HUES48 (cell line): ENCODE data around the gene CNDP2.
"Not testable (repeated sequence)": the region's sequence is repeated elsewhere in the genome, so short reads cannot be mapped to it uniquely, and the experiment has no call there.

Experiments used
- H3K27ac ChIP-seq: one replicate; pipeline ENCODE4 v1.7.0; 2013; ENCODE audit warnings: low read depth, low read length, inconsistent platforms
- H3K27me3 ChIP-seq: 2 replicates; pipeline ENCODE4 v1.6.1; 2013; ENCODE audit warnings: mild to moderate bottlenecking, low read length; ENCODE audit not compliant: control insufficient read depth, insufficient read depth
- H3K36me3 ChIP-seq: 2 replicates; pipeline ENCODE4 v1.6.1; 2013; ENCODE audit warnings: low read length; ENCODE audit not compliant: control insufficient read depth, insufficient read depth
- H3K4me1 ChIP-seq: 2 replicates; pipeline ENCODE4 v1.6.1; 2013; ENCODE audit warnings: mild to moderate bottlenecking, low read length; ENCODE audit not compliant: control insufficient read depth, insufficient read depth
- H3K4me3 ChIP-seq: 2 replicates; pipeline ENCODE4 v1.5.1; 2013; ENCODE audit warnings: mild to moderate bottlenecking, low read depth, low read length
- H3K9ac ChIP-seq: 2 replicates; pipeline ENCODE4 v1.6.1; 2013; ENCODE audit warnings: mild to moderate bottlenecking, low read depth, low read length, moderate library complexity
- H3K9me3 ChIP-seq: 2 replicates; pipeline ENCODE4 v1.6.1; 2013; ENCODE audit warnings: low read length; ENCODE audit not compliant: control insufficient read depth, insufficient read depth

CNDP2 gene

GRCh38 chr18:74558096-74558495 is 61.9 kb downstream of the CNDP2 start:
- no peak overlapping the region for H3K4me3 ChIP-seq
- no peak overlapping the region for H3K9ac ChIP-seq
- H3K4me1 ChIP-seq: no peaks in the 10 kb centered on the region
- no peaks in the 10 kb centered on the region for H3K36me3 ChIP-seq
- no peaks in the 10 kb centered on the region for H3K9me3 ChIP-seq
- H3K27ac ChIP-seq: no peak overlapping the region
- H3K27me3 ChIP-seq: no peaks in the 10 kb centered on the region

- Histone ChIP-seq H3K9ac (no peak overlapping the region), H3K27ac (peak overlapping the region; percentile 11), H3K4me3 (no peak overlapping the region), H3K4me1 (no peaks in the 10 kb centered on the region), H3K36me3 (no peaks in the 10 kb centered on the region), H3K27me3 (no peaks in the 10 kb centered on the region), H3K9me3 (peaks cover 6% of the 10 kb centered on the region; the same call in 1 of the 2 replicates)
These were observed 66.1 kb downstream of the CNDP2 start for GRCh38 chr18:74562131-74562730.

DNA sequence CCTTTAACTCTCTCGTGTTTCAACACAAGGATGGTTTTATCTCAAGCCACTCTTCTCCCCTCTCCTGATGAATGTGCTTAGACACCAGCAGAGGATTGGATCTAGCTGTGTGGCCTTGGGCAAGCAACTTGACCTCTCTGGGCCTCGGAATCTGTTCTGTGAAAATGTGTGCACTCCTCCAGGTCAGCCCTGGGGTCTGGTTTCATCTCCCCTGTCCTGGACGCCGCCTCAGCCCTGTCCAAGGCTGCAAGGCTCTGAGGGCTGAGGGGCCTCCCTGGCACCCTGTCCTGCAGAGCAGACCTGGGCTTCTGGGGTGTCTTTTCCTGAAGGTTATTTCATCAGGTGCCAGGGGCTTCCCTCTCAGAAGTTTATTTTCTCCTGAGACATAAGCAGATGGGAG is 66.6 kb downstream of the CNDP2 start:
- H3K4me3 ChIP-seq: no peak overlapping the region
- no peak overlapping the region for H3K9ac ChIP-seq
- H3K36me3 ChIP-seq: no peaks in the 10 kb centered on the region
- H3K27ac ChIP-seq: no peak overlapping the region
- H3K27me3 ChIP-seq: no peaks in the 10 kb centered on the region
- peaks cover 6% of the 10 kb centered on the region; the same call in 1 of the 2 replicates for H3K9me3 ChIP-seq
- H3K4me1 ChIP-seq: no peaks in the 10 kb centered on the region

- H3K9me3 ChIP-seq: peaks cover 6% of the 10 kb centered on the region; the same call in 1 of the 2 replicates
- no peak overlapping the region for H3K4me3 ChIP-seq
- H3K27me3 ChIP-seq: no peaks in the 10 kb centered on the region
- H3K9ac ChIP-seq: no peak overlapping the region
- H3K36me3 ChIP-seq: no peaks in the 10 kb centered on the region
- H3K4me1 ChIP-seq: no peaks in the 10 kb centered on the region
- H3K27ac ChIP-seq: no peak overlapping the region
These were observed 67.8 kb downstream of the CNDP2 start for GRCh38 chr18:74563999-74564398.

DNA sequence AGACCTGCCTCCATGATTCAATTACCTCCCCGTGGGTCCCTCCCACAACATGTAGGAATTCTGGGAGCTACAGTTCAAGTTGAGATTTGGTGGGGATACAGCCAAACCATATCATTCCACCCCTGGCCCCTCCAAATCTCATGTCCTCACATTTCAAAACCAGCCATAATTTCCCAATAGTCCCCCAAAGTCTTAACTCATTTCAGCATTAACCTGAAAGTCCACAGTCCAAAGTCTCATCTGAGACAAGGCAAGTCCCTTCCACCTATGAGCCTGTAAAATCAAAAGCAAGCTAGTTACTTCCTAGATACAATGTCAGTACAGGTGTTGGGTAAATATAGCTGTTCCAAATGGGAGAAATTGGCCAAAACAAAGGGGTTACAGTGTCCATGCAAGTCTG is 69.0 kb downstream of the CNDP2 start:
- H3K27me3 ChIP-seq: not testable (repeated sequence)

GRCh38 chr18:74565993-74566392 is 69.8 kb downstream of the CNDP2 start:
- H3K36me3 ChIP-seq, H3K27ac ChIP-seq, H3K4me1 ChIP-seq, H3K27me3 ChIP-seq, H3K4me3 ChIP-seq, H3K9ac ChIP-seq, H3K9me3 ChIP-seq: not testable (repeated sequence)

More for the DNA sequence above, 69.0 kb downstream of the CNDP2 start:
- not testable (repeated sequence) for H3K27ac ChIP-seq, H3K4me1 ChIP-seq, H3K9ac ChIP-seq, H3K36me3 ChIP-seq, H3K4me3 ChIP-seq, H3K9me3 ChIP-seq

GRCh38 chr18:74567822-74568221 is 71.7 kb downstream of the CNDP2 start:
- peaks cover 6% of the 10 kb centered on the region; the same call in 1 of the 2 replicates for H3K9me3 ChIP-seq
- no peak overlapping the region for H3K27ac ChIP-seq
- no peaks in the 10 kb centered on the region for H3K27me3 ChIP-seq
- no peaks in the 10 kb centered on the region for H3K36me3 ChIP-seq
- H3K9ac ChIP-seq: no peak overlapping the region
- no peak overlapping the region for H3K4me3 ChIP-seq
- H3K4me1 ChIP-seq: no peaks in the 10 kb centered on the region

DNA sequence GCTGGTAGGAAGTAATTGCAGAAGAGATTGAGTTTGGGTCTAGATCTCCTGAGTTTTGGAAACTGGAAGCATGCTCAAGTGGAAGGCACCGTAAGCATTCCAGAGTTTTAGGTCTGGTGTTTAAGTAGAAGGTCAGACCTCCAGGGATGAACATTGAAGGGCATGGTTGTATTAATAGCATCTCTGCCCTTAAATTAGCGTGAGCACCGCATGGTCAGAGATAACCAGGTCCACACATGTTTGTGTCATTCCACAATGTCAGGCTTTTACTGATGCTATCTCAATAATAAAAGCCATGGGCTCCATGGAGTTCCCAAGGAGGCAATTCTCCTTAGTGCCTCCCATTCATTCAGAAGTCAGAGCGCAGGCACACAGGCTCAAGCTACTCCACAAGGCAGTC is 73.2 kb downstream of the CNDP2 start:
- H3K9me3 ChIP-seq: peaks cover 6% of the 10 kb centered on the region; the same call in 1 of the 2 replicates
- no peaks in the 10 kb centered on the region for H3K36me3 ChIP-seq
- H3K9ac ChIP-seq: no peak overlapping the region
- H3K4me3 ChIP-seq: no peak overlapping the region
- no peaks in the 10 kb centered on the region for H3K27me3 ChIP-seq
- H3K4me1 ChIP-seq: no peaks in the 10 kb centered on the region
- H3K27ac ChIP-seq: no peak overlapping the region

GRCh38 chr18:74570266-74570665 is 74.1 kb downstream of the CNDP2 start:
- Histone ChIP-seq H3K4me3 (no peak overlapping the region), H3K9ac (no peak overlapping the region), H3K27ac (no peak overlapping the region), H3K27me3 (no peaks in the 10 kb centered on the region), H3K4me1 (no peaks in the 10 kb centered on the region), H3K9me3 (peaks cover 6% of the 10 kb centered on the region; the same call in 1 of the 2 replicates), H3K36me3 (no peaks in the 10 kb centered on the region)

DNA sequence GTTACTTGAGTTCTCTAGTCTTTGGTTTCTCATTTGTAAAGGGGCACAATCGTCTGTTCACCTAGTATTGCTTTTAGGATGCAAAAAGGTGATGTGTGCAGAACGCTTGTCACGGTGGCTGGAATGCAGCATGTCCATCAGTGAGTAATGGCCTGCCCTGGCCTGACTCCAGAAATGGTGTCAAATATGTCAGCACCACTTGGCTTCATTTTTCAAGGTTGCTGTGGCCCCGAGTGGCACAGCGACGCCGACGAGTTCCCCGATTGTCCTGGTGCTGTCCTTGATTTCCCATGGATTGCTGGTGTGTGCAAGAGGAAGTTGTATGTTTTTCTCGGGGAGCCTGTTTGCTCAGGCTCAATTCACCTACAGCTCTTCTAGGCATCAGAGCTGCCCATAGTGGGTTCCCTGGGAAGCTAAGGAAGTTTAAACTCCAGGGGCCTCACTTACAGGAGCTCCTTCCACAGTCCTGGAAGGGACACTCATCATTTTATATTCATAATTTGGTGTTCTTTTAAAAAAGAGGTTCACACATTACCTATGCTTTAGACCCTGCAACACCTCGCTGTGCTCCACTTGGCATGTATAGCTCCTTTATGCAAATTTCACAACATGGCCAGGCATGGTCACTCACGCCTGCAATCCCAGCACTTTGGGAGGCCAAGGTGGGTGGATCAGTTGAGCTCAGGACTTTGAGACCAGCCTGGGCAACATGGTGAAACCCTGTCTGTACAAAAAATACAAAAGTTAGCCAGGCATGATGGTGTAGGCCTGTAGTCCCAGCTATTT is 75.9 kb downstream of the CNDP2 start:
- Histone ChIP-seq H3K9ac (no peak overlapping the region), H3K27ac (no peak overlapping the region), H3K9me3 (no peaks in the 10 kb centered on the region; the same call in 1 of the 2 replicates), H3K27me3 (no peaks in the 10 kb centered on the region), H3K36me3 (no peaks in the 10 kb centered on the region), H3K4me1 (peaks cover 5% of the 10 kb centered on the region), H3K4me3 (no peak overlapping the region)

DNA sequence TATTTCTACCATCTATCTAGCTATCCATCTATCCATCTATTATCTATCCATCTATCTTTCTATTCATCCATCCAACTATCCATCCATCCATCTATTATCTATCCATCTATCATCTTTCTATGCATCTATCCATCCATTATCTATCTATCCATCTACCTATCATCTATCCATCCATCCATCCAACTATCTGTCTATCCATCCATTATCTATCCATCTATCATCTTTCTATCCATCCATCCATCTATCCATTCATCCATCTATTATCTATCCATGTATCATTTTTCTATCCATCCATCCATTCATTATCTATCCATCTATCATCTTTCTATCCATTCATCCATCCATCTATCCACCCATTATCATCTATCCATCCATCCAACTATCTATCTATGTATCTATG is 76.9 kb downstream of the CNDP2 start:
- no peaks in the 10 kb centered on the region for H3K36me3 ChIP-seq
- peaks cover 10% of the 10 kb centered on the region for H3K4me1 ChIP-seq
- H3K9ac ChIP-seq: no peak overlapping the region
- H3K4me3 ChIP-seq: no peak overlapping the region
- H3K27ac ChIP-seq: no peak overlapping the region
- H3K9me3 ChIP-seq: no peaks in the 10 kb centered on the region
- H3K27me3 ChIP-seq: no peaks in the 10 kb centered on the region
